ENCODE data around the gene LSAMP.
A peak's percentile ranks its signal among the peaks of the same experiment; 100 is the strongest.
"Not testable (repeated sequence)": the region's sequence is repeated elsewhere in the genome, so short reads cannot be mapped to it uniquely, and the experiment has no call there.

The LSAMP gene

GRCh38 chr3:115823083-115823482 lies 622.2 kb downstream of the LSAMP start:
- no peak for DNase-seq

GRCh38 chr3:115822579-115822978 lies 622.7 kb downstream of the LSAMP start:
- no peak for DNase-seq

- DNase-seq, result peak; percentile 47
These were observed 625.4 kb downstream of the LSAMP start for GRCh38 chr3:115819785-115820384.

GRCh38 chr3:115814778-115815380 lies 630.4 kb downstream of the LSAMP start:
- peak; percentile 15 for DNase-seq

GRCh38 chr3:115814006-115814405 lies 631.3 kb downstream of the LSAMP start:
- DNase-seq, result no peak

GRCh38 chr3:115808816-115809215 lies 636.5 kb downstream of the LSAMP start:
- no peak for DNase-seq

GRCh38 chr3:115808244-115808643 lies 637.0 kb downstream of the LSAMP start:
- no peak for DNase-seq

GRCh38 chr3:115806501-115806900 lies 638.8 kb downstream of the LSAMP start:
- DNase-seq, result no peak

GRCh38 chr3:115805520-115805919 lies 639.8 kb downstream of the LSAMP start:
- DNase-seq, result no peak

GRCh38 chr3:115804713-115805119 lies 640.6 kb downstream of the LSAMP start:
- peak; percentile 51 for DNase-seq

GRCh38 chr3:115804200-115804599 lies 641.1 kb downstream of the LSAMP start:
- no peak for DNase-seq

GRCh38 chr3:115803661-115804060 lies 641.6 kb downstream of the LSAMP start:
- DNase-seq, result no peak

GRCh38 chr3:115800489-115801075 lies 644.7 kb downstream of the LSAMP start:
- peak; percentile 11 for DNase-seq

GRCh38 chr3:115800065-115800464 lies 645.2 kb downstream of the LSAMP start:
- not testable (repeated sequence) for DNase-seq

GRCh38 chr3:115792206-115792955 lies 652.9 kb downstream of the LSAMP start:
- DNase-seq, result no peak

- DNase-seq, result not testable (repeated sequence)
These were observed 653.8 kb downstream of the LSAMP start for GRCh38 chr3:115791271-115792153.

- peak; percentile 85 for DNase-seq
These were observed 654.5 kb downstream of the LSAMP start for GRCh38 chr3:115790759-115791158.

- DNase-seq, result no peak
These were observed 655.8 kb downstream of the LSAMP start for GRCh38 chr3:115789481-115789880.

- peak; percentile 69 for DNase-seq
These were observed 656.3 kb downstream of the LSAMP start for GRCh38 chr3:115788921-115789470.

- DNase-seq, result no peak
These were observed 657.5 kb downstream of the LSAMP start for GRCh38 chr3:115787818-115788217.

- DNase-seq, result no peak
These were observed 659.5 kb downstream of the LSAMP start for GRCh38 chr3:115785782-115786181.

Data from amniotic stem cell (primary cell).